Duodenal mucosa (tissue), 2 donors: ENCODE data around the gene PHLDB1.

Experiments used
- H3K27ac ChIP-seq: one replicate; pipeline ENCODE4 v1.7.0; 2013; ENCODE audit warnings: low read depth, low read length
- H3K27me3 ChIP-seq, 2 donors: one replicate each; pipeline ENCODE4 v1.7.0; 2013; ENCODE audit warnings: low read length in 2 of 2, control low read depth in 1 of 2; ENCODE audit not compliant: insufficient read depth in 2 of 2, control insufficient read depth in 1 of 2
- H3K36me3 ChIP-seq, 2 donors: one replicate each; pipeline ENCODE4 v1.7.0; 2013; ENCODE audit warnings: low read length in 2 of 2, control low read depth in 1 of 2; ENCODE audit not compliant: insufficient read depth in 2 of 2, control insufficient read depth in 1 of 2
- H3K4me1 ChIP-seq, 2 donors: one replicate each; pipeline ENCODE4 v1.7.0; 2013; ENCODE audit warnings: low read length in 2 of 2, control low read depth in 1 of 2; ENCODE audit not compliant: insufficient read depth in 2 of 2, control insufficient read depth in 1 of 2
- H3K4me3 ChIP-seq, 2 donors: one replicate each; pipeline ENCODE4 v1.7.0; 2013; ENCODE audit warnings: low read length in 2 of 2, low read depth in 1 of 2
- H3K9ac ChIP-seq, 2 donors: one replicate each; pipeline ENCODE4 v1.7.0; 2013; ENCODE audit warnings: low read length in 2 of 2, low read depth in 1 of 2
- H3K9me3 ChIP-seq, 2 donors: one replicate each; pipeline ENCODE4 v1.7.0; 2013; ENCODE audit warnings: low read length in 2 of 2, control low read depth in 1 of 2; ENCODE audit not compliant: control insufficient read depth in 1 of 2

PHLDB1 gene

GRCh38 chr11:118657709-118658428, 50.5 kb downstream of the PHLDB1 start:
- no peak overlapping the region for H3K9ac ChIP-seq
- H3K27me3 ChIP-seq: no peaks in the 10 kb centered on the region
- peaks cover 0 to 23% of the 10 kb centered on the region in 2 donors for H3K36me3 ChIP-seq
- H3K4me3 ChIP-seq: no peak overlapping the region
- peaks cover 9 to 25% of the 10 kb centered on the region in 2 donors for H3K4me1 ChIP-seq
- H3K9me3 ChIP-seq: no peaks in the 10 kb centered on the region
- H3K27ac ChIP-seq: no peak overlapping the region

GRCh38 chr11:118658429-118659313, 51.3 kb downstream of the PHLDB1 start:
- Histone ChIP-seq H3K9ac (peak overlapping the region in 1 of 2 donors; percentile 47), H3K4me3 (no peak overlapping the region), H3K4me1 (peaks cover 9 to 25% of the 10 kb centered on the region in 2 donors), H3K36me3 (peaks cover 0 to 15% of the 10 kb centered on the region in 2 donors), H3K9me3 (no peaks in the 10 kb centered on the region), H3K27ac (no peak overlapping the region), H3K27me3 (no peaks in the 10 kb centered on the region)

- Histone ChIP-seq H3K4me3 (no peak overlapping the region), H3K9ac (peak overlapping the region in 1 of 2 donors; percentile 47), H3K27me3 (no peaks in the 10 kb centered on the region)
These were observed 52.0 kb downstream of the PHLDB1 start for GRCh38 chr11:118659314-118659952.

GRCh38 chr11:118659953-118660680, 52.7 kb downstream of the PHLDB1 start:
- Histone ChIP-seq H3K9ac (peak overlapping the region in 1 of 2 donors; percentile 6), H3K27ac (no peak overlapping the region), H3K9me3 (no peaks in the 10 kb centered on the region), H3K27me3 (no peaks in the 10 kb centered on the region), H3K4me3 (no peak overlapping the region), H3K4me1 (peaks cover 9 to 25% of the 10 kb centered on the region in 2 donors), H3K36me3 (peaks cover 0 to 11% of the 10 kb centered on the region in 2 donors)

More at GRCh38 chr11:118659314-118659952, 52.0 kb downstream of the PHLDB1 start:
- Histone ChIP-seq H3K36me3 (peaks cover 0 to 11% of the 10 kb centered on the region in 2 donors), H3K9me3 (no peaks in the 10 kb centered on the region), H3K27ac (no peak overlapping the region), H3K4me1 (peaks cover 9 to 25% of the 10 kb centered on the region in 2 donors)

- H3K27me3 ChIP-seq: no peaks in the 10 kb centered on the region
- no peak overlapping the region for H3K9ac ChIP-seq
- H3K36me3 ChIP-seq: peaks cover 0 to 6% of the 10 kb centered on the region in 2 donors
- no peaks in the 10 kb centered on the region for H3K9me3 ChIP-seq
- no peak overlapping the region for H3K4me3 ChIP-seq
- H3K27ac ChIP-seq: no peak overlapping the region
- H3K4me1 ChIP-seq: peaks cover 9 to 25% of the 10 kb centered on the region in 2 donors
These were observed 53.4 kb downstream of the PHLDB1 start for GRCh38 chr11:118660681-118661424.

- H3K36me3 ChIP-seq: peaks cover 0 to 6% of the 10 kb centered on the region in 2 donors
- peaks cover 9 to 25% of the 10 kb centered on the region in 2 donors for H3K4me1 ChIP-seq
- no peak overlapping the region for H3K4me3 ChIP-seq
- no peak overlapping the region for H3K9ac ChIP-seq
- no peaks in the 10 kb centered on the region for H3K9me3 ChIP-seq
- no peak overlapping the region for H3K27ac ChIP-seq
- no peaks in the 10 kb centered on the region for H3K27me3 ChIP-seq
These were observed 54.2 kb downstream of the PHLDB1 start for GRCh38 chr11:118661425-118662301.

- Histone ChIP-seq H3K4me1 (peaks cover 9 to 25% of the 10 kb centered on the region in 2 donors), H3K27ac (no peak overlapping the region), H3K9ac (no peak overlapping the region), H3K27me3 (no peaks in the 10 kb centered on the region), H3K4me3 (no peak overlapping the region), H3K9me3 (no peaks in the 10 kb centered on the region), H3K36me3 (peaks cover 0 to 1% of the 10 kb centered on the region in 2 donors)
These were observed 55.2 kb downstream of the PHLDB1 start for GRCh38 chr11:118662401-118663271.

- peaks cover 9 to 25% of the 10 kb centered on the region in 2 donors for H3K4me1 ChIP-seq
- no peaks in the 10 kb centered on the region for H3K27me3 ChIP-seq
- H3K36me3 ChIP-seq: no peaks in the 10 kb centered on the region
- H3K9ac ChIP-seq: no peak overlapping the region
- no peak overlapping the region for H3K4me3 ChIP-seq
- H3K9me3 ChIP-seq: no peaks in the 10 kb centered on the region
- H3K27ac ChIP-seq: no peak overlapping the region
These were observed 56.0 kb downstream of the PHLDB1 start for GRCh38 chr11:118663381-118663780.
